HG02759 (cell line): Measurements from ENCODE around the gene DNAJC30.
"Not testable (repeated sequence)": the region's sequence is repeated elsewhere in the genome, so short reads cannot be mapped to it uniquely, and the experiment has no call there.

Experiments used
- ATAC-seq: cut with Tn5 transposase; IDR thresholded peaks from one replicate; pipeline ENCODE4 v1.9.1; 2021; ENCODE audit warnings: mild to moderate bottlenecking, moderate library complexity; ENCODE audit not compliant: unreplicated experiment

DNAJC30 gene

GRCh38 chr7:73683056-73683787 is at the start of gene DNAJC30, which contains the start of gene BUD23:
TSS of gene DNAJC30 (minus strand) at chr7:73683453. CDS start at chr7:73683423, 30 bp downstream.
TSS of gene BUD23 (plus strand) at chr7:73683597. CDS start at chr7:73683626, 29 bp downstream.
- ATAC-seq, result peak; percentile 92

- no peak for ATAC-seq
These were observed 49.1 kb upstream of the DNAJC30 start for GRCh38 chr7:73732397-73732796.

- no peak for ATAC-seq
These were observed 47.2 kb upstream of the DNAJC30 start for GRCh38 chr7:73730485-73730884.

- no peak for ATAC-seq
These were observed 45.3 kb upstream of the DNAJC30 start for GRCh38 chr7:73728551-73728950.

- no peak for ATAC-seq
These were observed 44.7 kb upstream of the DNAJC30 start for GRCh38 chr7:73727952-73728351.

GRCh38 chr7:73726083-73726466 is 42.8 kb upstream of the DNAJC30 start:
- ATAC-seq, result peak; percentile 23

GRCh38 chr7:73723813-73724212 is 40.6 kb upstream of the DNAJC30 start:
- ATAC-seq, result no peak

- no peak for ATAC-seq
These were observed 39.5 kb upstream of the DNAJC30 start for GRCh38 chr7:73722785-73723184.

GRCh38 chr7:73722182-73722581 is 38.9 kb upstream of the DNAJC30 start:
- not testable (repeated sequence) for ATAC-seq

- no peak for ATAC-seq
These were observed 38.1 kb upstream of the DNAJC30 start for GRCh38 chr7:73721377-73721817.

- ATAC-seq, result not testable (repeated sequence)
These were observed 37.2 kb upstream of the DNAJC30 start for GRCh38 chr7:73720443-73720842.

- peak; percentile 11 for ATAC-seq
These were observed 36.5 kb upstream of the DNAJC30 start for GRCh38 chr7:73719806-73720169.

- peak; percentile 72 for ATAC-seq
These were observed 35.9 kb upstream of the DNAJC30 start, which contains the start of gene STX1A for GRCh38 chr7:73718905-73719805. TSS of gene STX1A (minus strand) at chr7:73719669. CDS start at chr7:73719631, 38 bp downstream.

- ATAC-seq, result no peak
These were observed 35.2 kb upstream of the DNAJC30 start for GRCh38 chr7:73718438-73718881.

- peak; percentile 39 for ATAC-seq
These were observed 34.7 kb upstream of the DNAJC30 start for GRCh38 chr7:73717991-73718405.

GRCh38 chr7:73717025-73717807 is 34.0 kb upstream of the DNAJC30 start:
- ATAC-seq, result no peak

- ATAC-seq, result no peak
These were observed 33.2 kb upstream of the DNAJC30 start for GRCh38 chr7:73716318-73716890.

GRCh38 chr7:73715648-73716317 is 32.5 kb upstream of the DNAJC30 start:
- ATAC-seq, result peak; percentile 34

GRCh38 chr7:73713319-73713718 is 30.1 kb upstream of the DNAJC30 start:
- ATAC-seq, result not testable (repeated sequence)

- ATAC-seq, result no peak
These were observed 29.5 kb upstream of the DNAJC30 start for GRCh38 chr7:73712773-73713172.
